IPS-NIHi7 (cell line): ENCODE measurements around the gene KY.

Experiments used
- DNase-seq: peaks from one replicate; pipeline ENCODE4 v3.0.0; 2012; ENCODE audit warnings: mixed read lengths; ENCODE audit errors: extremely low spot score

KY gene

DNA sequence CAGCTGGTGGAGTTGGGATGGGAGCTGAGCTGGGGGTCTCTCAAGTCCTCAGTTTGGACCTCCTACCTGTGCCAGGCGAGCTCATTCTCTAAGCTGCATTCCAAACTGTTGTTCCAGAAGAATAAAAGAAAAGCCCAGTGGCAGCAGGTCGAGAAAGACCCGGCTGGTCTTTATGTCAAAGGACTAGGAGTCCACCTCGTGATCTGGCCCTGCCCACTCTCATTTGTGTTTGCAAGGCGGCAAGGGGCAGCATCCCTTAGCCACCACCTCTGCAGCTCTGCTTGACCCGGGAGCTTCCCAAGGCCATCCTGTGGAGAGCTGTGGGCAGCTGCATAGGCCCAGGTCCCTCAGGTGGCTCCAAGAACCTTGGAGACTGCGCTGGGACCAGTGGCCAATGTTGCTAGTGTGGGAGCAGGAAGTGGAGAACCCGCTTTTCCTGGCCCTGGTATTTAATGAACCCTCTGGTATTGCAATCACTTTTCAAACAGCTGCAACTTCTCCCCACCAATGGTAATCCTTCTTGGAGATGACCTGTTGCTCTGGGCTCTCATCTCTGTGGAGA lies 30.9 kb downstream of the KY start:
- no peak for DNase-seq

DNA sequence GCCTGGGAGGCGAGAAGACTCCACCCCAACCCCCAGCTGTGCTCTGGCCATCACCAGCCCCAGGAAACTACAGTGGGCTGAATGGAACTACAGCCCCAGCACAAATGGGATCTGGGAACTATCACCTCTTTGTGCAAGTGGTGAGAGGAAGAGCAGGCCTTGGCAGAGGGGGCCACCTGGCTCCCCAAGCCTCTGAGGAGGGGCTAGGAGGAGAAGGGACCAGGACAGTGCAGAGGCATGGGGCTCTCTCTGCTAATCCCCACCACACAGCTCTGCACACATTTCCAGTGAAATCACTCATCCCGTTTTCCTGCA lies 31.6 kb downstream of the KY start:
- no peak for DNase-seq

DNA sequence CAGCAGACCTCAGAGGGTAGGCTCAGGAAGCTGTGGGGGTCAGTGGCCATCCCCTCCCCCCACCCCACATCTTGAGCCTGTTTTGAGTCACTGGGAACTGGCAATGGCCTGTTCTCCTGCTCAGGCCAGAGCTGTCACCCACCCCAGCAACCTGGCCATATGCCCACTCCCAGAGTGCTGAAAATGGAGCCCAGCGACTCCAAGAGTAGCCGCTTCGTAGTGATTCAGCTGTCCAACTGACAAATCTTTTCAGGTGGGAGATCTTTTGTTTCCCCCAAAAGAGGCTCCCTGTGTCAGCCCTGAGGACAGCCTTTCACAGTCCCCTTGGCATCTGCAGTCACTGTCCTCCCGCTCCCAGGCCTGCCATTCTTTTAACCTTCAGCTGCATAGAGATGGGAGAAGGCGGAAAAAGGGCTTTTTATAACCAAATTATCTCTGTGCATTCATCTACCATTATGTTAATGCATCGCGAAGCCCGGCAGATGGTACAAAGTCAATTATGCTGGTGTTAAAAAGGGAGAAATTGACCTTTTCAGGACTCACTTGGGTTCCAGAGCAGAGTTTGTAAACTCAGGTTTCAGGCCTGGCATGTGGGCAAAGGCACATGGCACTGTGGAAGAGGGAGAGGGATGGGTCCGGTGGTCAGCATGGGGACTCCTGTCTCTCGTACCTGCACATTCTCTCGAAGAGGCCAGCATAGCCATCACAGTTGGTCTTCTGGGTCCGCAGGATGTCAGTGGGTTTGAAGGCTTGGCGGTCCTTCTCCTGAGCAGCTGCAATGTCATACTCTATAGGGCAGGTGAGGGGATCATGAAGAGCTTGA lies 32.1 kb downstream of the KY start:
- DNase-seq = no peak

DNA sequence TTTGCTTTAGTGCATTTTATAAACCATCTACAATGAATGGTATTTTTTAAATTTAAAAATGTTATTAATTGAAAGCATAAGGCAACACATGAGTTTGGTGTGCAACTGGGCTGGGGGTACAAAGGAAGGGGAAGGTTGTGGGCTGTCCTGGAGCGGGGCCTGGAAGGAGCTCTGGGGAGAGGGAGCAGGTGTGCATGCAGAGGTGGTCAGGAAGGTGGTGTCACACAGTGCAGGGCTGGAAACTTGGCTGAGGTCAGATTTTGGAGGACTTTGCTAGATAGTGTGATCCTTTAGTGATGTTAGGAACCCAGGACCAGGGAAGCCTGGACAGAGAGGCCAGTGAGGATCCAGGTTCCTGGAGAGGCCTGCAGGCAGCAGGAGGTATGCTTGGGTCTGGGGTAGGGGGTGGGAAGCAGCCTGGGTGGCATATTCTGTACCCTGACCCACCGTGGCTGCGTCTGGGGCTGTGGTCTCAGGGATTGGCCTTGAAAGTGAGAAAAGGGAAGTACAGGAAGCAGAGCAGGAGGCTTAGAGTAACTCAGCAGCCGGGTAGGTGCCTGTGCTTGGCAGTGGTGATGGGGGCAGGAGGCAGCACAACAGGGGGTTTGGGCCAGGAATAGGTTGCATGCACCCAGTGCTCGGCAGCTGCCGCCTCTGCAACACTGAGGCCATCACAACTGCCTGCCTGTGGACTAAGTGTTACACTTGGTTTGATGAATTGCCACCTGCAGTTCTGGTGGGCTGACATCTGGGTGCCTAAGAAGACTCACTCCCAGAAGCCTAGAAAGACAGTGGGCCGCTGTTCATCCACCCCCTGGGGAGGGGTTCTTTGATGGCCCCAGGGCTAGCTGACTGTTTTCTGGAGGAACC lies 33.0 kb downstream of the KY start:
- DNase-seq = no peak

DNA sequence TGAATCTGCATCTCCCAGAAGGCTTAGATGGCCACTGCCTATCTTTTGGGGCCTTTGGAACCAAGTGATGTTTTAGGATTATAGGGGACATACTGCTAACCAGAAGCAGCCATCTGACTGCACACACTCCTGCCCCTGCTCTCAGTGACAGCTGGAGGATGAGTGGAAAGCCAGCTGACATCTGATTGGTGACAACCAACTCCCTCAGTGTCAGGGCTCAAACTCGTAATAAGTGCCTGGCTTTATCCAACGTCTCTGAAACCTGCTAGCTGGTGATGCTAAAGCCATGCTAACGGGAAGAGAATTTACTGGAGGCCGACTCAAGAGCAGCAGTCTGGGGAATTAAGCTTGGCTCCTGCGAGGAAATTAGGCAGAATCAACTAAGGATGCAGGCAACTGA lies 35.1 kb downstream of the KY start:
- no peak for DNase-seq

DNA sequence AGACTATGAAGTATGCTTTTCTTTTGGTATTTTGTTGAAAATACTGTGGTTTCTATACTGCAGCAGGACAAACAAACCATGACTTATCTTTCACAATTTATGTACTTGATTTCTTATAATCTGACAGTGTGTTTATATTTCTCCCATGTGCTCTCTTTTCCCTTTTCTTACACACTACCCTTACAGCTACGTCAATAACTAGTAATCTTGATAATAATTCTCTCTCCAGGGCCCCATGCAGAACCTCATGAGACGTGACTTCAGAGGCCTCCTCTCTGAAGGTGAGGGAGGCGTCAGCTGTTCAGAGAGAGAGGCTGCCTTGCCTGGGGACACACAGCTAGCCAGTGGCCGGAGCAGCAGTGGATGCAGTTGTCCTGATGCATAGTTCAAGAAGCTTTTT lies 35.9 kb downstream of the KY start:
- DNase-seq = no peak

DNA sequence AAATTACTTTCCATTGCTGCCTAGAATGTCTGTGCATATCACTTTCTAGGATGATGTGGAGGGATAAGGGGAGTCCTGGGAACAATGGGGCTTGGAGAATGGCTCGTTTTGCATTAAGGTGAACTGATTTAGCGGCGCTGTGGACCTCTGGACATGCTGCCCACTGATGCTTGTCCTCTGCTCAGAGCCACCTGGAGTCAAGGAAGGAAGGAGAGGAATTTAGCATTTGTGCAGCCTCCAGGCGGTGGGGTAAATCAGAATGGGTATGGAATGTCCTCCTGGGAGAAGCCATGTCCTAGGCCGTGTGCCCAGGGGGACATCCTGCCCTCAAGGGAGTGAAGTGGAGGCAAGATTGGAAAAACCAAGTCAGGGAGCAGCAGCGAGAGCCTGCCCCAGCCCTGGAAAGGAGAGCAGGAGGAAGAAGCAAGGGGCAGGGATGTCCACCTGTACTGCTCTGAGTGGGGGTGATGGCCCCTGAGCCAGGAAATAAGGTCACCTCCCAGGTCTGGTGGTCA lies 37.8 kb downstream of the KY start:
- no peak for DNase-seq

DNA sequence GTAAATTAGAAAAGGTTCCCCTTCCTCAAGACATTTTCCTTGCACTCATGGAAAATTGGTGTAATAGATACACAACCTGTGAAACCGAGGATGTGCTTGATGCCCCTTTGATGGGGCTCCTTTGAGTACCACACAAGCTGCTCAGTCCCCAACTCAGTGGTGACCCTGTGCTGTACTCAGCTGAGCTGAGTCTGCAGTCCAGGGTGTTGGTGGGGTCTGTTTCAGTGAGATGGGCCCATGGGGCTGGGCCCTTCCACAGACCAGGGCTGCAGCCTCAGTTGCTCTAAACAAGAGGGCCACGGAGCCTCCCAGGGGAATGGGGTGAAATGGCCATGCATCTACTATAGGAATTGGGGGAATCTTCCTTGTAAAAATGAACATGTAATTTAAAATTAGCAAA lies 39.3 kb downstream of the KY start:
- DNase-seq = no peak

DNA sequence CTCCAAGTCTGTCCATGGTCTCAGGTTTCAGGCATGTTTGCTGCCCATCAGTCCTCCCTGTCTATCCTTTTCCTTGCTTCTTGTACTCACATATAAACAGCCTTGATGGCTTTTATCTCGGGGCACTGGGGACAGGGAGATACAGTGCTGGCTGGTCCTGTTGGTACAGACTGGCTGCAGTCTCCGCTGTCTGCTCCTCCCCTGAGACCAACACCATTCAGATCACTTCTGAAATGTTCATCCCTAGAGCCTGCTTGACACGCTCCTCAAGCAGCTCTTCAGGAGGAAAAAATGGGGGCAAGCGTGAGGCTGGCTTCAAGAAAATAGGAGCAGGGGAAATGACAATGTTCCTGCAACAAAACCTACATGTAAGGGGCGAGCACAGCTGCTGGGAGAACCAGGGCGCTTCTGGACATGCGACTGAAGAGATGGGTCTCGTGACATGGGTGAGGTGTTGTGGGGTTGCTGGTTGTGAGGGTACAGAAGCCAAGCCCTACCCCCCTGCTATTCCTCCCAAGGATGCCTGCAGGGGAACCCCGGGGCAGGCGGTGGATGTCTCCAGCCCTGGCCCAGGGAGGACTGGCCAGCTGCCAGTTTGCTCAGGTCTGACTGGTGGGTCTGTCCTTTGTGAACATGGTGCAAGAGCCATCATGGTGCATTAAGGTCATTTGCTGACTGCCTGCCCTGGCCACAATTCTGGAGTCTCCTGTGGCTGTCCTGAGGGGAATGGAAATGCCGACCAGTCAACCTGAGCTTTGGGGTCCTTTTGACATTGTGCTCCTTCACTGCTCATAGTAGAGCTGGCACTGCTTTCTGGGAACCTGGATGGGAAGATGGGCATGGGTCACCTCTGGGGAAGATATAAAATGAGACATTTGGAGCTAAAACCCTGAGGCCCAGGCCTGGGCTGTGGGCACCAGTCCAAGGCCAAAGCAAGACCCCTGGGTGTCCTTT lies 40.1 kb downstream of the KY start:
- no peak for DNase-seq

DNA sequence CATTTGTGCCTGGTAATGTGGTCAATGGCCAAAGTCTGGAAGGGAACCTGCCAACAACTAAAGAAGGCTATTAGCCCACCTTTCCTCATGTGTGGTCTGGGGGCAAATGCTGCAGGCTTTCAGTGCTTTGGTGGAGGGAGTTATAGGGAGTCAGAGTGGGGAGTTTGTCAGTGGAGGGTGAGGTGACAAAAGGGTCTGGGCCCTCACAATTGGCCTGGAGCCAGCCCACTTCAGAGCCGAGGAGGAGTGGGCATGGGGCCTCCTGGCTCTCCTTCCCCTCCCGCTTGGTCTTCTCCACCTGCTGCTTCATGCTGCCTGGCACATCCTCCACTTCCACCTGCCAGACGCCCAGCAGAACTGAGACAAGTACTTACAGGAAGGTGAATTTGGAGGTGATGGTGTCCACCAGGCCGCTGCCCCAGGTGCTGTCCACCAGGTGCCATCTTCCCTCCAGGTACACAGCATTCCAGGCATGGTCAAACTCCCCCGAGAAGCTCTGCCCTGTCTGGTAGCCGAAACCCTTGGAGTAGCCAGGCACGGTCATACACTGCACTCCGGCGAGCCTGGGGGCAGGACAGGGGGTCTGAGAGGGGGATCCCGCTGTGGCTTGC lies 40.9 kb downstream of the KY start:
- DNase-seq = no peak

DNA sequence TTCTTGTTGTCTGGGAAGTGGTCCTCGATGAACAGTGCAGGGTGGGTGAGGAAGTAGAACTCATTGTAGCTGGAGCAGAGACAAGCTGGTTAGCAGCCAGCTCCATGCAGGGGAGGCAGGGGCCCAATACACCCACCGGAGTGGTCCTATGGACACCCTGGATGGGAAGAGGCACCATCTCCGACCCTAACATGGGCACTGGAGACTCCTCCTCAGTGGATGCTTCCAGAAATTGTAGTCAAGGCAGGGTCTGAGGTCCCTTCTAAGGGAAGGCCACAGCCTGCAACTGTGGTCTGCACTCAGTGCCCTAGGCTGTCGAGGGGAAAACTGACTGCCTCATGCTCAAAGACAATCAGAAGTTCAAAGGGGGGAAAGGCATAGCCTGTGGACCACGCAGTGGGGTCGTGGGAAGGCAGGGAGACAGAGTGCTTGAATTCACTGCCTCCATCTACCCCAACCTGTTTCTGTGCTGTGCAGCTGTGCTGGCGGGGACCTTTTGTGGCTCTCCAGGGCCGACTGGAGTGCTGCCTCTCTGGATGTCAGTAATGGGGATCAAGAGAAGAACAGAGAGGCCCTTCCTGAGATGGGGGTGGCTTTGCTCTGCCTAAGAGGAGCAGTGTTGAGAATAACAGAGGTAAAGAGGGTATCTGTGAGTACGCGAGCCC lies 41.9 kb downstream of the KY start:
- no peak for DNase-seq

DNA sequence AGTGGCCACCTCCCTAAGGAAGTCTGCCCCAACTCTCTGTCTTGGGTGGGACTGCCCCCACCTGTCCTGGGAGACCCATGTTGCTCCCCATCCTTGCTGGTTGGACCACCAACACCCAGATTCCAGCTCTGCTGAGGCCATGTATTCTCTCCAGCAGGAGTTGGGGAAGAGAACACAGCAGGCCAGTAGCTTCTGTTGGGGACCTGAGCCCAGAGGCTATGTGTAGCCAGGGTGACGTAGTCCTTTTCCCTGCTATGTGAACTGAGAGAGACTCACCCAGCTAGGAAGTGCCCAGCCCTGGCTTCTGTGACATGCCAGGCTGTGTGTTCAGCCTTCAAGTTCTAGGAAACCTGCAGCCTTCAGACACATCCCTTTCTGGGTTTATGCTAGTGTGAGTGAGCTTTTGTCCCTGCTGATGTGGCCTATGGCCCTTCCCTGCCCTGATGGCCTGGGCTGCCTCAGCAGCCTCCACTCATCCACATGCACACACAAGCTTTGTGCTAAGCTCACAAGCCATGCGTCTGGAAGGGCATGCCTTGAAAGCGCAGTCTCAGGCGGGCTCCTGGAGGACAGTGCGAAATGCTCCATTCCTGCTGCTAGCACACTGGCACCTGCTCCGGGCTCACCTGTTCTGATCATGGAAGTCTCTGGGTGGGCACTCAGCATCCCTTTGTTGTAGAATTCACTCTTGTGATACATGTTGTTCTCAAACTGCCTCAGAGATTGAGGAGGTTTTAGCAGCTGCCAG lies 42.6 kb downstream of the KY start:
- DNase-seq = no peak

DNA sequence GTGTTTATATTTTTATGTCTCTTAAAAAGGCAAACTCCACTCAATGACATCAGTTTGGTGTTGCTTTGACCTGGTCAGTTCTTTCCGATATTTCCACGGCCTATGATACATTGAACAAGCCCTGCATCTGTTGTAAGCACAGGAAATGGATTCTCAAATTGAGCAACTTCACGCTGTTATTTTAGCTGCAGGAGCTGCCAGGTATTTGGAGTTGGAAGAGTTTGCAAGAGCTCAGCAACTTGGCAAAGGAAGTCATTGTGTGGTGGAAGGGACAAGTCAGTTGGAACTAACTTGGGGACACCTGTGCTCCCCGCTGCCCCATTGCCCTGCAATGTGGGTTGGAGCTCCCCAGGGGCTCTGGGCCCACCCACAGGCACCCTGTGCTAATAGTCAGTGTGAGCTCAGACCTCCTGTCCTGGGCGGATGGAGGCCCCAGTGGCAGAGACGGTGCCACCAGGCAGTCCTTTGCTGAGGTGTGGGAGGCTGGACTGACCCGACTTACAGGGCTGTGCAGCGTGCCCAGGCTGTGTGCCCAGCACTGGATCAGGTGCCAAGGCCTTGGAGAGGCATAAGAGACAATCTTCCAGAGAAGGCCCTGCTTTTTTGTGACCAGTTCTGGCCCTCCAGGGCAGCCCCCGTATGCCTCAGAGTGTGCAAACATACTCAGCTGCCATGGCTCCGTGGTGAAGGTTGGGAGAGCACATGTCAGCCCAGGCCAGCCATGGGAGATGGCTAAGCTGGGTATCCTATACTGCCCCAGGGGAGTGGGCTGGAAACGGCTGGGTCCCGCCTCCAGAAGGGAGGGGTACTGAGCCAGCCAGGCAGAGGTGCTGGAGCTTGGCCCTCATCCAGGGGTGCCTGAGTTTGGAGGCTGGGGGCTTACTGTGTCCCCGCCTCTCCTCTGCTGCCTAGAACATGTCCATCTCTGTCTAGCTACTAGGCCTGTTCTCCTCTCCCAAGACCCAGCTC lies 43.5 kb downstream of the KY start:
- DNase-seq = no peak

DNA sequence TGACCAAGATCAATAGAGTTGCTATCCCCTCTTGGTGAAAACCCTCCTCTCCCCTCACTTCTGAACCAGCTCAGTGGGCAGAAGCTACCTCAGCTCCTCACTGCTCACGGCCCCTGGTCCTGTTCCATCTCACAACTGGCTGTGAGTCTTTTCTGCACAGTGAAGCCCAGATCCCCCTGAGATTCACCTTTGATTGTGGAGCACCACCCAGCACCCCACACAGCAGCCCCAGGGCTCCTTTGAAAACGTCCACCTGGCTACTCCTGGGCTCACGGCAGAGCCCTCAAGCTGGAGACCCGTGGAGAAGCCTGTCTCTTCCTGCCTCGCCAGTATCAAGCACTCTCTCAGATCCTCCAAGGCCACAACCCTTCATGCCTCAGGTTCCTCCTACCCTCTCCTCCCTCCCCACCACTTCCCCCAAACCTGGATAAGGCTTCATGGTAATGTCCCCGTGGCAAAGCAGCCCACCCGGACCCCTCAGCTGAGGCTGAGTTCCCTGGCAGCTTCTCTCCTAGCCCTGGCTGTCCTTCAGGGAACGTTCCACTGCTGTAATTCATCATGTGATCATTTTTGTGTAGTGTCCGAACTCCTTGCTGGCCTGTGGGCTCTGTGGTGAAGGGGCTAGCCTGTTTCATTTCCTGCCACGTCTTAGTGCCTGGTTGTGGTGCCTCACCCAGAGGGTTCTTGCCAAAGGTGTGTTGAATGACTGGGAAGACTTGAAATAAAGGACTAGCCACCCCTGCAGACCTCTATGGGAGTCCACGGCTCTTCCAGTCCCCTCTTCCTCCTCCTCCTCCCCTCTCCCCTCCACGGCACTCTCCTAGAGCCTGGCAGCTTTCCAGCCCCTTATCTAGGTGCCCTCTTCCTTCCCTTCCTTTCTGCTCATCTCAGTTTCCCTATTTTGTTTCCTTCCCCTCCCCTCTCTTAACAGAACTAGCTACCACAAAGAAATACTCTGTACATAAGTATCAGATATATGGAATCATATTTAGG lies 44.5 kb downstream of the KY start:
- DNase-seq = no peak

DNA sequence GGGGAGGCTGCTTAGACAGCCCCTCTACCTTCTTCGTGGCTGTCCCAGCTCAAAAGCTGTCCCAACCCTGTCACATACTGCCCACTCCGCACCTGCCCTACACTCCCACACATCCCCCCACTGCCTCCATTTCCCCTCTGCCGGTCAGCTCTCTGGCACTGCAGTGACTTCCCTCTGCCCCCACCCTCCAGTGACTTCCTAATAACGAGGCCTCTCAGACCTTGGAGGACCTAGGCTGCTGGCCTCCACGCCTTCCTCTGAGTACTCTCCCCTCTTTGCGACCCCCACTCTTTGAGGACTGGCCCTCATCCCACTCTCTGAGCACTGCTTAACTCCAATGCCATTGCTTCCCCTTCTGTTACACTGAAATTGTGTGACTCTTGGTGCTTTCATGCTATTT lies 45.3 kb downstream of the KY start:
- DNase-seq = no peak

DNA sequence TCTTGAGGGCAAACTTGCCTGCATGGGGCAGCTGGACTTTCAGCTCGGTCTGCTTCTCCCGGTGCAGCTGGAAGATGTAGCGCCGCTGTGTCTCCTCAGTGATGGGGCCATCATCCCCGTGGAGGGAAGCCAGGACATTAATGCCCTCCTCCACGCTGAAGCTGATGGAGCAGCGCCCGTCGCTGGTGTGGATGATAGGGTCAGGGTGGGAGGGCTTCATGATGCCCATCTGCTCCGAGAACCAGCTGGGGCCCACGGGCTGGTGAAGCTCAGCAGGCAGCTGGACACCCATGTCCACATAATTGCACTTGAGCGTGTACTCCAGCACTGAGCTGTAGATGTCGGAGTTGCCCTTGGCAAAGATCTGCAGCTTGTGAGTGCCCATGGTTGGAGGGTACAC lies 46.9 kb downstream of the KY start:
- no peak for DNase-seq

DNA sequence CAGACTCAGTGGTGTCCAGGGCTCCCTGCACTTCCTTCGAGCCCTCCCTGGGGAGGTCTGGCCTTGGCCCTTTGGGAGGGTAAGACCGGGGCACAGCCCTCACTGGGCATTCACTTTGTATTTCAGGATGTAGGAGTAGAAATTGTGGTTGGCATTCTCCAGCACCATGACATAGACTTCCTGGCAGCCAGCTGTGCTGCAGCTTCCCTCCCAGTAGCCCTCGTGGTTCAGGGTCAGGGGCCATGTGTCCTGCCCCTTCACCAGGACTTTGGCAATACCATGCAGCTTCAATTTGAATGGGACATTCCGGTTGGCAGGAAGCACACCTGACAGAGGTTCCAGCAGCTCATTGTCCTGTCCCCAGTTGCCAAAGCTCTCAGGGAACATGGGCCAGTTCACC lies 47.3 kb downstream of the KY start:
- no peak for DNase-seq

DNA sequence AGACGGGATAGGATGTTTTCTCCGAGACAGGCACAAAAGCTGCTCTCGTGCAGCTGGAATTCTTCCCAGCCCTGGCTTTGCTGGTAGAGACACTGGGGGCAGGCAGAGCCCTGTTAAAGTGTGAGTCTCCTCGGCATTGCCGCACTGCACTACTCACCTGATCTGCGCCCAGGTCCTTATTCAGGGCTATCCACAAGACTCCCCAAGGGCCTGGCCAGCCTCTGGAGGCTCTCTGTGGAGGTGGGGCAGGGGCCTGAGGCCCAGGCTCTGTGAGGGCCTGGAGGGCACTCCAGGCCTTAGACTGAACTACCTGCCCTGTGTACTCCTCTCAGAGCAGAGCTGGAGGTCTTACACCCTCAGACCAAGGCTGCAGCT lies 48.4 kb downstream of the KY start:
- DNase-seq = no peak
